GM19238 (cell line): Measurements from ENCODE around the gene CPE.

Source experiments
- DNase-seq: peaks from one replicate; pipeline ENCODE4 v3.0.0; 2011; ENCODE audit warnings: low spot score; ENCODE audit not compliant: insufficient read length

The CPE gene

GRCh38 chr4:165506849-165507248 is 128.0 kb downstream of the CPE start:
- DNase-seq, result no peak

- no peak for DNase-seq
Observed at GRCh38 chr4:165507381-165507780, 128.6 kb downstream of the CPE start.

- no peak for DNase-seq
Observed at GRCh38 chr4:165508372-165509120, 129.7 kb downstream of the CPE start.

GRCh38 chr4:165512424-165512823 is 133.6 kb downstream of the CPE start:
- no peak for DNase-seq

GRCh38 chr4:165514739-165515138 is 135.9 kb downstream of the CPE start:
- DNase-seq, result no peak

- no peak for DNase-seq
Observed at GRCh38 chr4:165515201-165515600, 136.4 kb downstream of the CPE start.

- DNase-seq, result no peak
Observed at GRCh38 chr4:165516281-165516833, 137.5 kb downstream of the CPE start.

GRCh38 chr4:165517216-165517615 is 138.4 kb downstream of the CPE start:
- no peak for DNase-seq

- DNase-seq, result no peak
Observed at GRCh38 chr4:165518024-165518616, 139.3 kb downstream of the CPE start.

GRCh38 chr4:165518686-165519085 is 139.9 kb downstream of the CPE start:
- no peak for DNase-seq

GRCh38 chr4:165519591-165519990 is 140.8 kb downstream of the CPE start:
- no peak for DNase-seq

- DNase-seq, result no peak
Observed at GRCh38 chr4:165520086-165520485, 141.3 kb downstream of the CPE start.

- no peak for DNase-seq
Observed at GRCh38 chr4:165522050-165522449, 143.2 kb downstream of the CPE start.

GRCh38 chr4:165524532-165525190 is 145.9 kb downstream of the CPE start:
- no peak for DNase-seq

GRCh38 chr4:165532976-165533375 is 154.2 kb downstream of the CPE start:
- DNase-seq, result no peak

GRCh38 chr4:165537028-165537648 is 158.3 kb downstream of the CPE start:
- no peak for DNase-seq

GRCh38 chr4:165539801-165540200 is 161.0 kb downstream of the CPE start:
- no peak for DNase-seq

GRCh38 chr4:165540206-165540830 is 161.5 kb downstream of the CPE start:
- no peak for DNase-seq

GRCh38 chr4:165541851-165542459 is 163.1 kb downstream of the CPE start:
- DNase-seq, result no peak

- DNase-seq, result no peak
Observed at GRCh38 chr4:165542476-165542875, 163.7 kb downstream of the CPE start.
